NB4 (cell line): ENCODE results near the gene NRIP1.

ENCODE experiments used
- MAX ChIP-seq: IDR thresholded peaks from 2 replicates; pipeline ENCODE4 v1.6.1; 2011; ENCODE audit warnings: low read depth, low read length
- POLR2A ChIP-seq: IDR thresholded peaks from 2 replicates; pipeline ENCODE4 v1.6.1; 2011; ENCODE audit warnings: mild to moderate bottlenecking; ENCODE audit not compliant: insufficient read length; ENCODE audit errors: extremely low read depth
- TF ChIP-seq, protein P1 (sequence below): IDR thresholded peaks from one replicate; pipeline ENCODE4 v1.5.1; 2012; ENCODE audit warnings: low read depth, low read length

- TF ChIP-seq, protein P1, sequence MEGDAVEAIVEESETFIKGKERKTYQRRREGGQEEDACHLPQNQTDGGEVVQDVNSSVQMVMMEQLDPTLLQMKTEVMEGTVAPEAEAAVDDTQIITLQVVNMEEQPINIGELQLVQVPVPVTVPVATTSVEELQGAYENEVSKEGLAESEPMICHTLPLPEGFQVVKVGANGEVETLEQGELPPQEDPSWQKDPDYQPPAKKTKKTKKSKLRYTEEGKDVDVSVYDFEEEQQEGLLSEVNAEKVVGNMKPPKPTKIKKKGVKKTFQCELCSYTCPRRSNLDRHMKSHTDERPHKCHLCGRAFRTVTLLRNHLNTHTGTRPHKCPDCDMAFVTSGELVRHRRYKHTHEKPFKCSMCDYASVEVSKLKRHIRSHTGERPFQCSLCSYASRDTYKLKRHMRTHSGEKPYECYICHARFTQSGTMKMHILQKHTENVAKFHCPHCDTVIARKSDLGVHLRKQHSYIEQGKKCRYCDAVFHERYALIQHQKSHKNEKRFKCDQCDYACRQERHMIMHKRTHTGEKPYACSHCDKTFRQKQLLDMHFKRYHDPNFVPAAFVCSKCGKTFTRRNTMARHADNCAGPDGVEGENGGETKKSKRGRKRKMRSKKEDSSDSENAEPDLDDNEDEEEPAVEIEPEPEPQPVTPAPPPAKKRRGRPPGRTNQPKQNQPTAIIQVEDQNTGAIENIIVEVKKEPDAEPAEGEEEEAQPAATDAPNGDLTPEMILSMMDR = no peak
- TF ChIP-seq POLR2A (no peak), MAX (no peak)
These were observed 151.2 kb downstream of the NRIP1 start for GRCh38 chr21:14913638-14914037.
